ENCODE measurements around the gene TECPR1. TPM values are rescaled to one million over a fixed set of nuclear protein-coding genes. Genes with fewer than 3 reads are reported as not detected.
A peak's percentile ranks its signal among the peaks of the same experiment; 100 is the strongest.

Gene TECPR1
- total RNA-seq, 2 experiments from 2014 or later, result 34.5 to 35.3 TPM

DNA sequence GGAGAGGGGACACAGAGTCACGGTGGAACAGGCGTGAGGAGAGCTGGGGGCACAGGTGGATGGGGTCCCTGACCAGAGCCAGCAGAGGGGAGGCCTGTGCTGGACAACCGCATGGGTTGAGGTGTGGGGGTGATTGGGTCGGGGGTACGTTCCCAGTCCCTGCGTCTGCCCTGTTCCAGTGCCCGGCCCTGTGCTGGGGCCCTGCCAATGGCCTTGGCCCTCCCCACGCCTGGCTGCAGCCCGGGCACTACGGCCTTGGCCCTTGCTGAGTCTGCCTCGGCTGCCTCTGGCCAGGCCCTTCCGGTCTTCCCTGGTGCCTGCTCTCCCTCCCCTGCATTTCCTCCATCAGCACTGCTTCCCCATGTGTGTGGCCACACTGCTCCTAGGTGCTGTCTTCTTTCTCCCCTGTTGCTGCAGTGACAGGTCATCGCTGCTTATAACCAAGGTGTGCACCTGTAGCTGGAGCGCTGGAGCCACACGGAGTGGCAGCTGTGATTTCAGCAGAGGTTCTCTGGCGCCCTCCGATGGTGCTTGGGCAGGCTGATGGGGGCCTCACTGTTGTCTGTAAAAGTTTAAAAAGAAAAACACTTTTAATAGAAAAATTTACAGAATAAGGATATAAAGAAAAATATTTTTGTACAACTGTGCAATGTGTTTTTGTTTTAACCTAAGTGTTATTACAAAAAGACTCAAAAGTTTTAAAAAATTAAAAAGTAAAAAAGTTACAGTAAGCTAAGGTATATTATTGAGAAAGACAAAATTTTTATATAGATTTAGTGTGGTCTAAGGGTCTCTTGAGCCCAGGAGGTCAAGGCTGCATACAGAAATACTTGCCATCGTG, 86.0 kb downstream of the TECPR1 start:
- peaks cover 6% of the 10 kb centered on the region for H3K4me1 Mint-ChIP-seq (ENCODE audit: low read depth)
- intact Hi-C loops (cut with micrococcal nuclease), result no loop called here
- peak; percentile 60 for DNase-seq
- H3K36me3 Mint-ChIP-seq, result no peaks in the 10 kb centered on the region
- H3K27ac Mint-ChIP-seq, result no peak overlapping the region
- H3K9me3 Mint-ChIP-seq, result no peaks in the 10 kb centered on the region
- H3K27me3 Mint-ChIP-seq, result no peaks in the 10 kb centered on the region
- no peak overlapping the region for H3K4me3 Mint-ChIP-seq
- POLR2A ChIA-PET, result no interaction called here
- CTCF ChIA-PET, result interaction anchor here (0.6 to 19.6 kb wide), 12 partner anchors 10 to 230 kb away, joined by 3 to 368 read pairs (median 4); partner anchors contain the start of gene LMTK2

Other genes starting within 250 kb of the TECPR1 start
- 10 to 100 TPM; 10.6 to 10.8 TPM for gene LMTK2, start 145.4 kb downstream of the TECPR1 start, total RNA-seq
- gene BHLHA15, start 40.8 kb downstream of the TECPR1 start, total RNA-seq, result under 1 TPM in 1 of 2 experiments, not detected in 1; 0.67 TPM
- gene BRI3, start 29.5 kb upstream of the TECPR1 start, total RNA-seq, result 10 to 100 TPM; 52.0 to 52.9 TPM
- 1 to 10 TPM; 3.2 to 4.5 TPM for gene BAIAP2L1, start 148.9 kb upstream of the TECPR1 start, total RNA-seq

Data from activated CD4-positive, alpha-beta memory T cell treated with anti-CD3 and anti-CD28 coated beads for 36 hours (primary cell).